K562 (cell line): ENCODE results near the gene L3HYPDH. TPM values are rescaled to one million over a fixed set of nuclear protein-coding genes. Genes with fewer than 3 reads are reported as not detected.

Experiments
- ATAC-seq: fragments of 200-7000 bp; cut with Tn5 transposase; 3 replicates; pipeline ENCODE4 v1.9.1; 2020; ENCODE audit warnings: moderate library complexity
- BruUV-seq: library from RNA; stranded (reverse); fragments of 400-500 nt; replicated peaks from 2 replicates; lab custom pipeline; 2021; lab: Mats Ljungman, UMichigan
- CTCF ChIA-PET: fragments of 300-600 bp; formaldehyde crosslinking; extraction: SDS; loops from one replicate; lab custom pipeline; 2021; ENCODE audit warnings: low intra/inter-chr PET ratio; lab: Yijun Ruan, JAX
- POLR2A ChIA-PET: fragments of 300-600, 350-650 bp; sonication (Branson Sonifier 250); formaldehyde crosslinking; extraction: SDS; loops from one replicate; lab custom pipeline; 2021; ENCODE audit warnings: antibody characterized with exemption, inconsistent platforms; lab: Yijun Ruan, JAX
- DNase-seq, 4 experiments: peaks; one replicate each; pipeline versions ENCODE4 v3.0.0 to v3.0.0-alpha.2; 2011 to 2018; ENCODE audit warnings: low spot score in 3 of 4, mixed read lengths in 3 of 4; ENCODE audit errors: extremely low read depth in 1 of 4
- FAIRE-seq: peaks from 2 replicates; lab custom pipeline; 2011; peaks lifted over from hg19 to GRCh38; lab: Jason Lieb, UNC
- H2AFZ ChIP-seq: 2 replicates; pipeline ENCODE4 v1.6.0; 2011; ENCODE audit warnings: low read depth, low read length, control low read depth, inconsistent platforms
- H3K27ac ChIP-seq: fragments of 200-600 bp; 3 replicates; pipeline ENCODE4 v1.8.0; 2011; ENCODE audit warnings: low read depth, mild to moderate bottlenecking, control low read depth, inconsistent platforms, low read length, moderate library complexity, mixed read lengths; ENCODE audit errors: extremely low read depth
- H3K27me3 ChIP-seq, 2 experiments: fragments of 300-600 bp in 1 of 2; 2 replicates in 1 of 2; 3 replicates in 1 of 2; pipeline versions ENCODE4 v1.6.0 to v1.8.0; 2011; ENCODE audit warnings: inconsistent platforms in 2 of 2, low read length in 2 of 2, mild to moderate bottlenecking in 1 of 2, mixed read lengths in 1 of 2, moderate library complexity in 1 of 2; ENCODE audit not compliant: control insufficient read depth in 2 of 2, insufficient read depth in 2 of 2
- H3K36me3 ChIP-seq: fragments of 300-600 bp; 3 replicates; pipeline ENCODE4 v1.8.0; 2011; ENCODE audit warnings: mild to moderate bottlenecking, low read length, inconsistent platforms; ENCODE audit not compliant: control insufficient read depth, insufficient read depth
- H3K4me1 ChIP-seq, 2 experiments: fragments of 200-600 bp in 1 of 2; replicated peaks in 1 of 2; 2 replicates in 1 of 2; 3 replicates in 1 of 2; pipeline versions ENCODE4 v1.5.1 to v1.8.0; 2011; ENCODE audit warnings: inconsistent platforms in 2 of 2, low read length in 2 of 2, mild to moderate bottlenecking in 1 of 2, mixed read lengths in 1 of 2, moderate library complexity in 1 of 2; ENCODE audit not compliant: control insufficient read depth in 2 of 2, insufficient read depth in 2 of 2
- H3K4me2 ChIP-seq: 2 replicates; pipeline ENCODE4 v1.6.1; 2011; ENCODE audit warnings: low read length, control low read depth, inconsistent platforms, mixed read lengths; ENCODE audit not compliant: insufficient read depth
- H3K4me3 ChIP-seq: fragments of 200-600 bp; sonication (generic), shearing (Covaris generic); 2 replicates; pipeline ENCODE4 v1.5.1; 2016; ENCODE audit warnings: control low read depth, inconsistent platforms
- H3K79me2 ChIP-seq: fragments of 200-600 bp; 3 replicates; pipeline ENCODE4 v1.8.0; 2011; ENCODE audit warnings: low read length, inconsistent platforms; ENCODE audit not compliant: control insufficient read depth, insufficient read depth
- H3K9ac ChIP-seq, 2 experiments: 2 replicates each; pipeline versions ENCODE4 v1.6.0 to v1.6.1; 2011; ENCODE audit warnings: low read depth in 2 of 2, low read length in 2 of 2, control low read depth in 1 of 2, inconsistent platforms in 1 of 2, mild to moderate bottlenecking in 1 of 2, mixed read lengths in 1 of 2; ENCODE audit not compliant: insufficient read depth in 1 of 2
- H3K9me1 ChIP-seq: one replicate; pipeline ENCODE4 v1.6.0; 2011; ENCODE audit warnings: inconsistent platforms, mild to moderate bottlenecking, low read length, moderate library complexity; ENCODE audit not compliant: control insufficient read depth, insufficient read depth
- H3K9me3 ChIP-seq: replicated peaks from 2 replicates; pipeline ENCODE4 v1.5.1; 2011; ENCODE audit warnings: low read depth, low read length, inconsistent platforms; ENCODE audit not compliant: control insufficient read depth, insufficient read depth
- H4K20me1 ChIP-seq: replicated peaks from 2 replicates; pipeline ENCODE4 v1.6.1; 2011; ENCODE audit warnings: low read length, inconsistent platforms, mixed read lengths; ENCODE audit not compliant: control insufficient read depth, insufficient read depth
- ELF2 ChIP-seq: fragments of 250-450 bp; sonication (Bioruptor Pico); IDR thresholded peaks from 2 replicates; pipeline ENCODE4 v1.5.0; 2021; ENCODE audit warnings: mild to moderate bottlenecking
- MYNN ChIP-seq, 2 experiments: sonication (generic); formaldehyde crosslinking in 1 of 2; IDR thresholded peaks; 2 replicates each; pipeline versions ENCODE4 v1.5.0 to v1.6.1; 2016 to 2020; ENCODE audit warnings: antibody characterized with exemption in 1 of 2, missing genetic modification reagents in 1 of 2
- POLR3G ChIP-seq: IDR thresholded peaks from 2 replicates; pipeline ENCODE4 v1.6.1; 2011; ENCODE audit not compliant: insufficient read length, insufficient replicate concordance; ENCODE audit errors: extremely low read depth
- TAF7 ChIP-seq: fragments of 450-650 bp; IDR thresholded peaks from 2 replicates; pipeline ENCODE4 v1.6.1; 2016; ENCODE audit warnings: missing genetic modification characterization, missing compliant biosample characterization
- TAL1 ChIP-seq: fragments of 450-650 bp; IDR thresholded peaks from 2 replicates; pipeline ENCODE4 v1.6.1; 2016; ENCODE audit warnings: mild to moderate bottlenecking
- ZNF436 ChIP-seq: fragments of 250-450, 450-650 bp; sonication (Bioruptor Pico); formaldehyde crosslinking; IDR thresholded peaks from 2 replicates; pipeline ENCODE4 v1.7.0; 2020; ENCODE audit warnings: mild to moderate bottlenecking
- ZNF780A ChIP-seq: fragments of 250-450 bp; sonication (Bioruptor Pico); IDR thresholded peaks from 2 replicates; pipeline ENCODE4 v1.5.0; 2021; ENCODE audit warnings: mild to moderate bottlenecking
- WGBS: fragments of 100-300 bp; shearing (Covaris generic); methylation state at CpG from one replicate; pipeline ENCODE4 v1.1.6; 2016; ENCODE audit warnings: low coverage, mixed read lengths; ENCODE audit not compliant: insufficient coverage; ENCODE audit errors: missing lambda C conversion rate; 5-methylcytosine and 5-hydroxymethylcytosine counted together
- in situ Hi-C: fragments of 300-500 bp; cut with MboI; formaldehyde crosslinking; loops from 4 replicates; pipeline ENCODE4 v1.15.0; 2018; ENCODE audit warnings: inconsistent platforms, mixed read lengths
- intact Hi-C: fragments of 100-400 bp; cut with micrococcal nuclease; formaldehyde crosslinking; loops from 2 replicates; pipeline ENCODE4 v1.14.2; 2022
- polyA plus RNA-seq, 8 experiments: library from polyadenylated mRNA; depleted of rRNA in 4 of 8; stranded (reverse) in 5 of 8; unstranded in 3 of 8; fragments of >200 nt; fragmentation: Nextera tagmentation in 2 of 8; fragmentation: Illumina TruSeq in 1 of 8; extraction: Ambion mirVana in 2 of 8; extraction: Trizol in 1 of 8; gene quantifications; 2 replicates each; pipeline versions ENCODE4 v1.2.1 to v1.2.3, GENCODE V29; 2011 to 2014; ENCODE audit warnings: inconsistent platforms in 1 of 8, missing spikeins in 1 of 8
- total RNA-seq, 7 experiments: library from RNA; depleted of rRNA in 6 of 7; stranded (reverse); fragments of >200 nt in 6 of 7; fragmentation: Illumina TruSeq in 2 of 7; extraction: Trizol in 2 of 7; gene quantifications; 2 replicates each; pipeline versions ENCODE4 v1.2.1 to v1.2.3, GENCODE V29; 2011 to 2021; ENCODE audit warnings: low replicate concordance in 1 of 7
- TF ChIP-seq, protein P1 (sequence below): fragments of 250-450 bp; sonication (Bioruptor Pico); IDR thresholded peaks from 2 replicates; pipeline ENCODE4 v1.4.0; 2020; ENCODE audit warnings: mild to moderate bottlenecking, moderate library complexity
- TF ChIP-seq, protein P2 (sequence below): sonication (generic); formaldehyde crosslinking; IDR thresholded peaks from 2 replicates; pipeline ENCODE4 v1.9.0; 2022; ENCODE audit warnings: mild to moderate bottlenecking, missing genetic modification reagents

L3HYPDH gene
- total and polyA plus RNA-seq, 9 of the 15 experiments (the other 6 are each of a cell fraction or from before 2014, with no cell fraction given) = 12.8 to 36.5 (median 19.3) TPM

DNA sequence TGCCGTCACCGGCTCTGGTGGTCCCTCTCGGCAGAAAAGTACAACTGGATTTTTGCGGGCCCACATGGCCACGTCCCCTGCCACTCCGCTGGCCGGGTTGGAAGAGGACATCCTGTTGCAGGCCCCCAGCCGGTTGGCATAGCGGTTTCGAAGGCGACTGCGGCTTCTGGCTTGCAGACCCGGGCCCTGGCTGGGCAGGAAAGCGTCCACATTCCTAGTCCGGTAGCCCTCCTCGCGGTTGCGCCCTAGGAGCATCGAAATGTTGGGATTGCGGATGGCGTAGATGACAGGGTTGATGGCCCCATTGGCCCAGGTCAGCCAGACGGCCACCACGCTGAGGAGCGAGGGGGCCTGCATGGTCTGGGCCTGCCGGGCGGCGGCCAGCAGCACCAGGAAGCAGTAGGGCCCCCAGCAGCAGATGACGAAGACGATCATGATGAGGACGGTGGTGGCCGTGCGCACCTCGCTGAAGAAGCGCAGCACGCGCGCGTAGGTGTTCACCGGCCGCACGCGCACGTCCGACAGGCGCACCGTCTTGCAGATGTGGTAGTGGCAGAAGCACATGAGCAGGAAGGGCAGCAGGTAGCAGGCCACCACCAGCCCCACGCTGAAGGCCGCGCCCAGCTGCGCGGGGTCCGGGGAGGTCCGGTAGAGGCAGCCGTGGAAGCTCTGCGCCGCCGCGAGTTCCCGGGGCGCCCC, 20.3 kb downstream of the L3HYPDH start (continued):
- TF ChIP-seq, protein P1, sequence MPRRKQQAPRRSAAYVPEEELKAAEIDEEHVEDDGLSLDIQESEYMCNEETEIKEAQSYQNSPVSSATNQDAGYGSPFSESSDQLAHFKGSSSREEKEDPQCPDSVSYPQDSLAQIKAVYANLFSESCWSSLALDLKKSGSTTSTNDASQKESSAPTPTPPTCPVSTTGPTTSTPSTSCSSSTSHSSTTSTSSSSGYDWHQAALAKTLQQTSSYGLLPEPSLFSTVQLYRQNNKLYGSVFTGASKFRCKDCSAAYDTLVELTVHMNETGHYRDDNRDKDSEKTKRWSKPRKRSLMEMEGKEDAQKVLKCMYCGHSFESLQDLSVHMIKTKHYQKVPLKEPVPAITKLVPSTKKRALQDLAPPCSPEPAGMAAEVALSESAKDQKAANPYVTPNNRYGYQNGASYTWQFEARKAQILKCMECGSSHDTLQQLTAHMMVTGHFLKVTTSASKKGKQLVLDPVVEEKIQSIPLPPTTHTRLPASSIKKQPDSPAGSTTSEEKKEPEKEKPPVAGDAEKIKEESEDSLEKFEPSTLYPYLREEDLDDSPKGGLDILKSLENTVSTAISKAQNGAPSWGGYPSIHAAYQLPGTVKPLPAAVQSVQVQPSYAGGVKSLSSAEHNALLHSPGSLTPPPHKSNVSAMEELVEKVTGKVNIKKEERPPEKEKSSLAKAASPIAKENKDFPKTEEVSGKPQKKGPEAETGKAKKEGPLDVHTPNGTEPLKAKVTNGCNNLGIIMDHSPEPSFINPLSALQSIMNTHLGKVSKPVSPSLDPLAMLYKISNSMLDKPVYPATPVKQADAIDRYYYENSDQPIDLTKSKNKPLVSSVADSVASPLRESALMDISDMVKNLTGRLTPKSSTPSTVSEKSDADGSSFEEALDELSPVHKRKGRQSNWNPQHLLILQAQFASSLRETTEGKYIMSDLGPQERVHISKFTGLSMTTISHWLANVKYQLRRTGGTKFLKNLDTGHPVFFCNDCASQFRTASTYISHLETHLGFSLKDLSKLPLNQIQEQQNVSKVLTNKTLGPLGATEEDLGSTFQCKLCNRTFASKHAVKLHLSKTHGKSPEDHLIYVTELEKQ (CRISPR knock-in tag) = no peak
- TF ChIP-seq TAL1 (no peak), POLR3G (no peak)

DNA sequence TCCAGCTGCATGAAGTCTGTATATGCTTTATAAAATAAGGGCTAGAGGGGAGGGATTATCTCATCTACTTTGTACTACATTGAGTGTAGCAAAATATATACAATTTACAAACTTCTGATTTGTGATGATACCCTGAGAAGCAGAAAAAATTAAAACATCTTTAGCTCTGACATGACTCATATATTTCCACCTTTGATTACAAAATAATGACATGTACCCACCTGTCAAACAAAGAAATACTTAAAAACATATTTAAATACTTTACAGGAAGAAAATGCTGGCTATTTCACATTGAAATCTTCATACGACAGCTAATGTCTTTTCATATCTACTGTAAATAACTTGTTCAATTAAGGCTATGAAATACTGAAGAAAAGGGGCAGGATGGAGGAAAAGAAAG, 22.3 kb downstream of the L3HYPDH start:
- no peaks in the 10 kb centered on the region for H3K79me2 ChIP-seq
- BruUV-seq = no TSS peak
- intact Hi-C loops (no loop called here), in situ Hi-C loops (no loop called here)
- H2AFZ ChIP-seq = no peak overlapping the region
- H3K4me3 ChIP-seq = no peak overlapping the region
- no peaks in the 10 kb centered on the region for H3K27me3 ChIP-seq
- peaks cover 18% of the 10 kb centered on the region for H3K36me3 ChIP-seq
- CTCF ChIA-PET = no interaction called here
- DNase-seq (no peak), ATAC-seq (no peak), FAIRE-seq (no peak)
- no peaks in the 10 kb centered on the region for H4K20me1 ChIP-seq
- H3K9ac ChIP-seq = no peak overlapping the region
- POLR2A ChIA-PET = no interaction called here
- H3K27ac ChIP-seq = no peak overlapping the region
- H3K4me2 ChIP-seq = no peak overlapping the region
- H3K9me1 ChIP-seq = no peaks in the 10 kb centered on the region
- H3K4me1 ChIP-seq = no peaks in the 10 kb centered on the region
- no peaks in the 10 kb centered on the region for H3K9me3 ChIP-seq
- 69% methylated on average over 1 of the region's 1 CpG for WGBS
- no peak for TF ChIP-seq ELF2 (CRISPR knock-in tag)
- no peak for TF ChIP-seq ZNF436 (CRISPR knock-in tag)
- no peak for TF ChIP-seq TAL1
- TF ChIP-seq ZNF780A (CRISPR knock-in tag) = no peak
- no peak for TF ChIP-seq TAF7
- TF ChIP-seq MYNN (IDR thresholded peaks at IDR 0.05) = no peak
- no peak for TF ChIP-seq MYNN (CRISPR knock-in tag; IDR thresholded peaks at IDR 0.05)
- TF ChIP-seq, protein P2, sequence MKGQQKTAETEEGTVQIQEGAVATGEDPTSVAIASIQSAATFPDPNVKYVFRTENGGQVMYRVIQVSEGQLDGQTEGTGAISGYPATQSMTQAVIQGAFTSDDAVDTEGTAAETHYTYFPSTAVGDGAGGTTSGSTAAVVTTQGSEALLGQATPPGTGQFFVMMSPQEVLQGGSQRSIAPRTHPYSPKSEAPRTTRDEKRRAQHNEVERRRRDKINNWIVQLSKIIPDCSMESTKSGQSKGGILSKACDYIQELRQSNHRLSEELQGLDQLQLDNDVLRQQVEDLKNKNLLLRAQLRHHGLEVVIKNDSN (CRISPR knock-in tag) = no peak
